ENCODE results near the gene SRP68.

GRCh38 chr17:76032780-76033108 lies 39.6 kb downstream of the SRP68 start:
- TF ChIP-seq NCOA1 (IDR thresholded peaks at IDR 0.05; ENCODE audit: low read depth) (no peak), BACH1 (tag; IDR thresholded peaks at IDR 0.05) (no peak)
